SK-N-SH treated with all-trans-retinoic acid at 6 μM for 48 hours (cell line): Measurements from ENCODE around the gene LRRC56.

Experiments
- ATAC-seq: fragments of 200-7000 bp; cut with Tn5 transposase; 3 replicates; pipeline ENCODE4 v1.9.1; 2020; ENCODE audit warnings: mild to moderate bottlenecking, moderate library complexity
- ARNTL ChIP-seq: fragments of 450-650 bp; formaldehyde crosslinking; IDR thresholded peaks from 2 replicates; pipeline ENCODE4 v1.5.0; 2020; ENCODE audit warnings: low read depth, mild to moderate bottlenecking, moderate library complexity, borderline replicate concordance
- BACH2 ChIP-seq: fragments of 250-450 bp; sonication (Bioruptor Pico); IDR thresholded peaks from 2 replicates; pipeline ENCODE4 v1.9.0; 2021; ENCODE audit warnings: mild to moderate bottlenecking, borderline replicate concordance
- CSDC2 ChIP-seq: fragments of 250-450 bp; sonication (Bioruptor Pico); IDR thresholded peaks from 2 replicates; pipeline ENCODE4 v1.5.0; 2020; ENCODE audit warnings: mild to moderate bottlenecking, moderate library complexity
- ESRRG ChIP-seq: fragments of 250-450 bp; sonication (Bioruptor Pico); IDR thresholded peaks from 2 replicates; pipeline ENCODE4 v1.6.1; 2021; ENCODE audit warnings: mild to moderate bottlenecking
- GLIS3 ChIP-seq: fragments of 250-450 bp; sonication (Bioruptor Pico); IDR thresholded peaks from 2 replicates; pipeline ENCODE4 v1.5.0; 2020; ENCODE audit warnings: mild to moderate bottlenecking, moderate library complexity
- ISL1 ChIP-seq: fragments of 250-450 bp; sonication (Bioruptor Pico); IDR thresholded peaks from 2 replicates; pipeline ENCODE4 v2.1.2; 2022; ENCODE audit warnings: mild to moderate bottlenecking, moderate library complexity
- OSR1 ChIP-seq: fragments of 250-450 bp; sonication (Bioruptor Pico); IDR thresholded peaks from 2 replicates; pipeline ENCODE4 v1.8.0; 2022; ENCODE audit warnings: moderate library complexity, mild to moderate bottlenecking, inconsistent platforms
- PPARA ChIP-seq: fragments of 250-450 bp; sonication (Bioruptor Pico); IDR thresholded peaks from 2 replicates; pipeline ENCODE4 v1.5.0; 2020; ENCODE audit warnings: mild to moderate bottlenecking, borderline replicate concordance
- RARB ChIP-seq: fragments of 250-450 bp; sonication (Bioruptor Pico); IDR thresholded peaks from 2 replicates; pipeline ENCODE4 v1.8.0; 2021; ENCODE audit warnings: mild to moderate bottlenecking, moderate library complexity
- TCF4 ChIP-seq: fragments of 250-450 bp; sonication (Bioruptor Pico); IDR thresholded peaks from 2 replicates; pipeline ENCODE4 v1.8.0; 2021; ENCODE audit warnings: mild to moderate bottlenecking, moderate library complexity, borderline replicate concordance
- TOX ChIP-seq: fragments of 250-450 bp; sonication (Bioruptor Pico); IDR thresholded peaks from 2 replicates; pipeline ENCODE4 v1.8.0; 2021; ENCODE audit warnings: mild to moderate bottlenecking, moderate library complexity, borderline replicate concordance
- ZC3H10 ChIP-seq: fragments of 250-450 bp; sonication (Bioruptor Pico); IDR thresholded peaks from 2 replicates; pipeline ENCODE4 v1.5.1; 2021; ENCODE audit warnings: mild to moderate bottlenecking, moderate library complexity
- ZFP3 ChIP-seq: fragments of 250-450 bp; sonication (Bioruptor Pico); IDR thresholded peaks from 2 replicates; pipeline ENCODE4 v1.5.0; 2020; ENCODE audit warnings: mild to moderate bottlenecking, moderate library complexity
- ZFP30 ChIP-seq: fragments of 450-650 bp; formaldehyde crosslinking; IDR thresholded peaks from 2 replicates; pipeline ENCODE4 v1.5.0; 2022; ENCODE audit warnings: mild to moderate bottlenecking, moderate library complexity
- ZNF565 ChIP-seq: fragments of 450-650 bp; formaldehyde crosslinking; conservative IDR thresholded peaks from 2 replicates; pipeline ENCODE4 v1.5.0; 2020; ENCODE audit warnings: low read depth, mild to moderate bottlenecking, moderate library complexity
- ZNF70 ChIP-seq: fragments of 450-650 bp; formaldehyde crosslinking; IDR thresholded peaks from 2 replicates; pipeline ENCODE4 v1.5.0; 2020; ENCODE audit warnings: mild to moderate bottlenecking, moderate library complexity
- ZNF8 ChIP-seq: fragments of 450-650 bp; formaldehyde crosslinking; IDR thresholded peaks from 2 replicates; pipeline ENCODE4 v1.5.0; 2020; ENCODE audit warnings: mild to moderate bottlenecking, moderate library complexity
- TF ChIP-seq, protein P1 (sequence below): fragments of 250-450 bp; sonication (Bioruptor Pico); IDR thresholded peaks from 2 replicates; pipeline ENCODE4 v1.5.1; 2020; ENCODE audit warnings: low read depth, mild to moderate bottlenecking, moderate library complexity
- TF ChIP-seq, protein P2 (sequence below): fragments of 250-450 bp; sonication (Bioruptor Pico); IDR thresholded peaks from 2 replicates; pipeline ENCODE4 v1.8.0; 2021; ENCODE audit warnings: low read depth, mild to moderate bottlenecking, moderate library complexity, borderline replicate concordance
- TF ChIP-seq, protein P3 (sequence below): fragments of 250-450 bp; sonication (Bioruptor Pico); IDR thresholded peaks from 2 replicates; pipeline ENCODE4 v1.8.0; 2020; ENCODE audit warnings: mild to moderate bottlenecking, moderate library complexity, borderline replicate concordance
- TF ChIP-seq, protein P4 (sequence below): fragments of 250-450 bp; sonication (Bioruptor Pico); IDR thresholded peaks from 2 replicates; pipeline ENCODE4 v1.5.1; 2021; ENCODE audit warnings: mild to moderate bottlenecking, moderate library complexity

The LRRC56 gene

DNA sequence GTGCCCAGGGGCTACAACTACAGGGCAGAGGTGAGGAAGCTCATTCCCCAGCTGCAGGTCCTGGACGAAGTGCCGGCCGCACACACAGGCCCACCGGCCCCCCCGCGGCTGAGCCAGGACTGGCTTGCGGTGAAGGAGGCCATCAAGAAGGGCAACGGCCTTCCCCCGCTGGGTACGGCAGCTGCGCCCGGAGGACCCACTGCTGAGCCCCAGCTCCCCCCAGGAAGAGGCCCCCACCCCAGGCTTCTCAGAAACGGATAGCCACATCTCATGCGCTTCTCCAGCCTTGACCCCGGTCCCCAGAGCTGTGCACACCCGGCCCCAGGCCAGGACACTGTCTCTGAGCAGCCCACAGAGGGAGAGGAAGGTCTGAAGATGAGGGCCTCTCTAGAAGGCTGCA, 13.8 kb downstream of the LRRC56 start:
- no peak for ATAC-seq
- TF ChIP-seq ZC3H10 (CRISPR knock-in tag), result no peak
- no peak for TF ChIP-seq ESRRG (CRISPR knock-in tag)
- TF ChIP-seq TOX (CRISPR knock-in tag), result no peak
- TF ChIP-seq ZNF8 (CRISPR knock-in tag), result no peak
- TF ChIP-seq, protein P1, sequence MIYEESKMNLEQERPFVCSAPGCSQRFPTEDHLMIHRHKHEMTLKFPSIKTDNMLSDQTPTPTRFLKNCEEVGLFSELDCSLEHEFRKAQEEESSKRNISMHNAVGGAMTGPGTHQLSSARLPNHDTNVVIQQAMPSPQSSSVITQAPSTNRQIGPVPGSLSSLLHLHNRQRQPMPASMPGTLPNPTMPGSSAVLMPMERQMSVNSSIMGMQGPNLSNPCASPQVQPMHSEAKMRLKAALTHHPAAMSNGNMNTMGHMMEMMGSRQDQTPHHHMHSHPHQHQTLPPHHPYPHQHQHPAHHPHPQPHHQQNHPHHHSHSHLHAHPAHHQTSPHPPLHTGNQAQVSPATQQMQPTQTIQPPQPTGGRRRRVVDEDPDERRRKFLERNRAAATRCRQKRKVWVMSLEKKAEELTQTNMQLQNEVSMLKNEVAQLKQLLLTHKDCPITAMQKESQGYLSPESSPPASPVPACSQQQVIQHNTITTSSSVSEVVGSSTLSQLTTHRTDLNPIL (CRISPR knock-in tag), result no peak
- TF ChIP-seq OSR1 (CRISPR knock-in tag), result no peak
- no peak for TF ChIP-seq TCF4 (CRISPR knock-in tag)
- TF ChIP-seq ZNF70 (CRISPR knock-in tag), result no peak
- TF ChIP-seq ZNF565 (CRISPR knock-in tag), result no peak
- TF ChIP-seq PPARA (CRISPR knock-in tag), result no peak
- no peak for TF ChIP-seq RARB
- TF ChIP-seq, protein P2, sequence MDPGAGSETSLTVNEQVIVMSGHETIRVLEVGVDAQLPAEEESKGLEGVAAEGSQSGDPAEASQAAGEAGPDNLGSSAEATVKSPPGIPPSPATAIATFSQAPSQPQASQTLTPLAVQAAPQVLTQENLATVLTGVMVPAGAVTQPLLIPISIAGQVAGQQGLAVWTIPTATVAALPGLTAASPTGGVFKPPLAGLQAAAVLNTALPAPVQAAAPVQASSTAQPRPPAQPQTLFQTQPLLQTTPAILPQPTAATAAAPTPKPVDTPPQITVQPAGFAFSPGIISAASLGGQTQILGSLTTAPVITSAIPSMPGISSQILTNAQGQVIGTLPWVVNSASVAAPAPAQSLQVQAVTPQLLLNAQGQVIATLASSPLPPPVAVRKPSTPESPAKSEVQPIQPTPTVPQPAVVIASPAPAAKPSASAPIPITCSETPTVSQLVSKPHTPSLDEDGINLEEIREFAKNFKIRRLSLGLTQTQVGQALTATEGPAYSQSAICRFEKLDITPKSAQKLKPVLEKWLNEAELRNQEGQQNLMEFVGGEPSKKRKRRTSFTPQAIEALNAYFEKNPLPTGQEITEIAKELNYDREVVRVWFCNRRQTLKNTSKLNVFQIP, result no peak
- TF ChIP-seq BACH2, result no peak
- no peak for TF ChIP-seq ISL1 (CRISPR knock-in tag)
- TF ChIP-seq CSDC2 (CRISPR knock-in tag), result no peak
- no peak for TF ChIP-seq ZFP30
- TF ChIP-seq GLIS3 (CRISPR knock-in tag), result no peak
- TF ChIP-seq, protein P3, sequence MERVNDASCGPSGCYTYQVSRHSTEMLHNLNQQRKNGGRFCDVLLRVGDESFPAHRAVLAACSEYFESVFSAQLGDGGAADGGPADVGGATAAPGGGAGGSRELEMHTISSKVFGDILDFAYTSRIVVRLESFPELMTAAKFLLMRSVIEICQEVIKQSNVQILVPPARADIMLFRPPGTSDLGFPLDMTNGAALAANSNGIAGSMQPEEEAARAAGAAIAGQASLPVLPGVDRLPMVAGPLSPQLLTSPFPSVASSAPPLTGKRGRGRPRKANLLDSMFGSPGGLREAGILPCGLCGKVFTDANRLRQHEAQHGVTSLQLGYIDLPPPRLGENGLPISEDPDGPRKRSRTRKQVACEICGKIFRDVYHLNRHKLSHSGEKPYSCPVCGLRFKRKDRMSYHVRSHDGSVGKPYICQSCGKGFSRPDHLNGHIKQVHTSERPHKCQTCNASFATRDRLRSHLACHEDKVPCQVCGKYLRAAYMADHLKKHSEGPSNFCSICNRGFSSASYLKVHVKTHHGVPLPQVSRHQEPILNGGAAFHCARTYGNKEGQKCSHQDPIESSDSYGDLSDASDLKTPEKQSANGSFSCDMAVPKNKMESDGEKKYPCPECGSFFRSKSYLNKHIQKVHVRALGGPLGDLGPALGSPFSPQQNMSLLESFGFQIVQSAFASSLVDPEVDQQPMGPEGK (CRISPR knock-in tag), result no peak

DNA sequence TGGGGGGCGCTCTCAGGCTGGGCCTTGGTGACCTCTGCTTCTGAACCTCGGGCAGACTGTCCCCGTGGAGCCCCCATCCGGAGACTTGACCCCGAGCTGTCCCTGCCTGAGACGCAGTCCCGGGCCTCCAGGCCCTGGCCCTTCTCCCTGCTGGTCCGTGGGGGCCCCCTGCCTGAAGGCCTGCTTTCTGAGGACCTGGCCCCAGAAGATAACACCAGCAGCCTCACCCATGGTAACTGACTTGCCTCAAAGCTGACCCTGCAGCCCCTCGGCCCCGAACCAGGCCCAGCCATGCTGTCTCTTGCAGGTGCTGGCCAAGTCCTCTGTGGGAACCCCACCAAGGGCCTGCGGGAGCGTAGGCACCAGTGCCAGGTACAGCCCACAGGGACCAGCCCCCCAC, 14.3 kb downstream of the LRRC56 start:
- TF ChIP-seq ZNF565 (CRISPR knock-in tag), result no peak
- no peak for TF ChIP-seq ESRRG (CRISPR knock-in tag)
- TF ChIP-seq, protein P3 (CRISPR knock-in tag), result no peak
- no peak for TF ChIP-seq ZNF8 (CRISPR knock-in tag)
- no peak for TF ChIP-seq ARNTL (CRISPR knock-in tag)
- TF ChIP-seq GLIS3 (CRISPR knock-in tag), result no peak
- TF ChIP-seq BACH2, result no peak
- TF ChIP-seq ZFP30, result no peak
- TF ChIP-seq, protein P2, result no peak
- no peak for TF ChIP-seq ZFP3 (CRISPR knock-in tag)
- no peak for TF ChIP-seq TCF4 (CRISPR knock-in tag)
- TF ChIP-seq TOX (CRISPR knock-in tag), result no peak
- no peak for TF ChIP-seq ZNF70 (CRISPR knock-in tag)
- TF ChIP-seq PPARA (CRISPR knock-in tag), result no peak
- TF ChIP-seq, protein P4, sequence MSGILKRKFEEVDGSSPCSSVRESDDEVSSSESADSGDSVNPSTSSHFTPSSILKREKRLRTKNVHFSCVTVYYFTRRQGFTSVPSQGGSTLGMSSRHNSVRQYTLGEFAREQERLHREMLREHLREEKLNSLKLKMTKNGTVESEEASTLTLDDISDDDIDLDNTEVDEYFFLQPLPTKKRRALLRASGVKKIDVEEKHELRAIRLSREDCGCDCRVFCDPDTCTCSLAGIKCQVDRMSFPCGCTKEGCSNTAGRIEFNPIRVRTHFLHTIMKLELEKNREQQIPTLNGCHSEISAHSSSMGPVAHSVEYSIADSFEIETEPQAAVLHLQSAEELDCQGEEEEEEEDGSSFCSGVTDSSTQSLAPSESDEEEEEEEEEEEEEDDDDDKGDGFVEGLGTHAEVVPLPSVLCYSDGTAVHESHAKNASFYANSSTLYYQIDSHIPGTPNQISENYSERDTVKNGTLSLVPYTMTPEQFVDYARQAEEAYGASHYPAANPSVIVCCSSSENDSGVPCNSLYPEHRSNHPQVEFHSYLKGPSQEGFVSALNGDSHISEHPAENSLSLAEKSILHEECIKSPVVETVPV, result no peak
- no peak for TF ChIP-seq OSR1 (CRISPR knock-in tag)
- no peak for TF ChIP-seq CSDC2 (CRISPR knock-in tag)
- no peak for TF ChIP-seq ZC3H10 (CRISPR knock-in tag)
- no peak for ATAC-seq
